Esophagus muscularis mucosa (tissue), 4 donors: ENCODE results near the gene RELT. TPM values are rescaled to one million over a fixed set of nuclear protein-coding genes. Genes with fewer than 3 reads are reported as not detected.

Source experiments
- DNase-seq: peaks from one replicate; pipeline ENCODE4 v3.0.0-alpha.2; 2017; ENCODE audit errors: extremely low spot score
- H3K27ac ChIP-seq, 4 donors: fragments of 200-600 bp; sonication (generic); replicated peaks in 1 of 4; 1 replicate in 3 of 4; 2 replicates in 1 of 4; pipeline ENCODE4 v1.5.1; 2016 to 2019; ENCODE audit warnings: mild to moderate bottlenecking in 1 of 4
- H3K27me3 ChIP-seq, 4 donors: fragments of 200-600 bp; sonication (generic); one replicate each; pipeline versions ENCODE4 v1.5.1 to v1.6.0; 2016 to 2019
- H3K36me3 ChIP-seq, 4 donors: fragments of 200-600 bp; sonication (generic); one replicate each; pipeline ENCODE4 v1.5.1; 2016 to 2019
- H3K4me1 ChIP-seq, 4 donors: fragments of 200-600 bp; sonication (generic); one replicate each; pipeline ENCODE4 v1.5.1; 2016 to 2019
- H3K4me3 ChIP-seq, 4 donors: fragments of 200-600 bp; sonication (generic); 1 replicate in 2 of 4; 2 replicates in 2 of 4; pipeline ENCODE4 v1.5.1; 2016 to 2019; ENCODE audit warnings: mild to moderate bottlenecking in 4 of 4, moderate library complexity in 1 of 4
- H3K9me3 ChIP-seq, 4 donors: fragments of 200-600 bp; sonication (generic); 1 replicate in 3 of 4; 2 replicates in 1 of 4; pipeline ENCODE4 v1.5.1; 2016 to 2019
- EP300 ChIP-seq: sonication (generic); formaldehyde crosslinking; IDR thresholded peaks from one replicate; pipeline ENCODE4 v1.6.1; 2017; ENCODE audit warnings: antibody characterized with exemption
- POLR2A ChIP-seq: fragments of 450-650 bp; IDR thresholded peaks from one replicate; pipeline ENCODE4 v1.6.1; 2017; ENCODE audit warnings: antibody characterized with exemption, moderate library complexity, mild to moderate bottlenecking, low read depth
- POLR2AphosphoS5 ChIP-seq, 2 donors: sonication (generic); formaldehyde crosslinking; IDR thresholded peaks; one replicate each; pipeline ENCODE4 v1.6.1; 2017; ENCODE audit warnings: antibody characterized with exemption in 2 of 2
- WGBS: methylation state at CpG from one replicate; pipeline ENCODE4 v1.1.5; 2018; 5-methylcytosine and 5-hydroxymethylcytosine counted together
- intact Hi-C: fragments of 100-400 bp; cut with DNase I; formaldehyde crosslinking; loops from one replicate; pipeline ENCODE4 v1.15.1; 2023
- total RNA-seq, 4 donors: library from RNA; depleted of rRNA; stranded (reverse); fragments of >200 nt; gene quantifications; one replicate each; pipeline versions ENCODE4 v1.1.0 to v1.2.1, GENCODE V29; 2016
- TF ChIP-seq, protein P1 (sequence below), 3 experiments: fragments of 200-600 bp in 2 of 3; fragments of 450-650 bp in 1 of 3; sonication (generic) in 2 of 3; IDR thresholded peaks; one replicate each; pipeline ENCODE4 v1.5.1; 2017 to 2019; ENCODE audit warnings: antibody characterized with exemption in 3 of 3, mild to moderate bottlenecking in 2 of 3, moderate library complexity in 1 of 3

RELT gene
- total RNA-seq, 4 donors from 2014 or later: 1.2 to 7.8 (median 2.2) TPM

GRCh38 chr11:73401217-73401923, 25.2 kb downstream of the RELT start:
- 81% methylated on average over 2 of the region's 3 CpGs for WGBS
- intact Hi-C loops: loop anchor here (10.0 kb wide), 1 partner anchor 223 kb away; no protein-coding TSS in a partner anchor
- H3K27ac ChIP-seq: no peak overlapping the region

GRCh38 chr11:73401924-73402833, 26.0 kb downstream of the RELT start:
- Histone ChIP-seq H3K9me3 (no peaks in the 10 kb centered on the region), H3K27ac (no peak overlapping the region), H3K4me1 (peaks cover 12 to 29% (median 18%) of the 10 kb centered on the region in 4 donors), H3K27me3 (no peaks in the 10 kb centered on the region), H3K4me3 (no peak overlapping the region), H3K36me3 (peaks cover 0 to 25% (median 20%) of the 10 kb centered on the region in 4 donors)
- WGBS: 90% methylated on average over 13 of the region's 15 CpGs
- TF ChIP-seq POLR2A: no peak
- TF ChIP-seq, protein P1, sequence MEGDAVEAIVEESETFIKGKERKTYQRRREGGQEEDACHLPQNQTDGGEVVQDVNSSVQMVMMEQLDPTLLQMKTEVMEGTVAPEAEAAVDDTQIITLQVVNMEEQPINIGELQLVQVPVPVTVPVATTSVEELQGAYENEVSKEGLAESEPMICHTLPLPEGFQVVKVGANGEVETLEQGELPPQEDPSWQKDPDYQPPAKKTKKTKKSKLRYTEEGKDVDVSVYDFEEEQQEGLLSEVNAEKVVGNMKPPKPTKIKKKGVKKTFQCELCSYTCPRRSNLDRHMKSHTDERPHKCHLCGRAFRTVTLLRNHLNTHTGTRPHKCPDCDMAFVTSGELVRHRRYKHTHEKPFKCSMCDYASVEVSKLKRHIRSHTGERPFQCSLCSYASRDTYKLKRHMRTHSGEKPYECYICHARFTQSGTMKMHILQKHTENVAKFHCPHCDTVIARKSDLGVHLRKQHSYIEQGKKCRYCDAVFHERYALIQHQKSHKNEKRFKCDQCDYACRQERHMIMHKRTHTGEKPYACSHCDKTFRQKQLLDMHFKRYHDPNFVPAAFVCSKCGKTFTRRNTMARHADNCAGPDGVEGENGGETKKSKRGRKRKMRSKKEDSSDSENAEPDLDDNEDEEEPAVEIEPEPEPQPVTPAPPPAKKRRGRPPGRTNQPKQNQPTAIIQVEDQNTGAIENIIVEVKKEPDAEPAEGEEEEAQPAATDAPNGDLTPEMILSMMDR (IDR thresholded peaks at IDR 0.05): no peak
- TF ChIP-seq POLR2AphosphoS5 (IDR thresholded peaks at IDR 0.05): no peak
- no peak for DNase-seq
- intact Hi-C loops: loop anchor here (2.0 to 10.0 kb wide), 2 partner anchors 223 to 259 kb away; no protein-coding TSS in a partner anchor

More at GRCh38 chr11:73401217-73401923, 25.2 kb downstream of the RELT start:
- no peaks in the 10 kb centered on the region for H3K9me3 ChIP-seq
- no peak for DNase-seq
- H3K36me3 ChIP-seq: peaks cover 0 to 17% (median 12%) of the 10 kb centered on the region in 4 donors
- no peaks in the 10 kb centered on the region for H3K27me3 ChIP-seq
- H3K4me3 ChIP-seq: no peak overlapping the region
- TF ChIP-seq POLR2A: no peak
- TF ChIP-seq, protein P1 (IDR thresholded peaks at IDR 0.05): no peak
- no peak for TF ChIP-seq POLR2AphosphoS5 (IDR thresholded peaks at IDR 0.05)
- TF ChIP-seq EP300: no peak
- H3K4me1 ChIP-seq: peaks cover 12 to 29% (median 18%) of the 10 kb centered on the region in 4 donors

- H3K36me3 ChIP-seq: peaks cover 0 to 31% (median 26%) of the 10 kb centered on the region in 4 donors
- 89% methylated on average over 1 of the region's 1 CpG for WGBS
- intact Hi-C loops: loop anchor here (2.0 to 10.0 kb wide), 2 partner anchors 222 to 258 kb away; no protein-coding TSS in a partner anchor
- no peak for DNase-seq
- H3K27me3 ChIP-seq: no peaks in the 10 kb centered on the region
- TF ChIP-seq EP300 (no peak), POLR2AphosphoS5 (IDR thresholded peaks at IDR 0.05) (no peak), POLR2A (no peak)
- H3K4me1 ChIP-seq: peaks cover 12 to 29% (median 18%) of the 10 kb centered on the region in 4 donors
- no peak overlapping the region for H3K27ac ChIP-seq
- no peak overlapping the region for H3K4me3 ChIP-seq
- no peaks in the 10 kb centered on the region for H3K9me3 ChIP-seq
Observed at GRCh38 chr11:73402834-73403185, 26.6 kb downstream of the RELT start.

- Histone ChIP-seq H3K4me1 (peaks cover 11 to 25% (median 15%) of the 10 kb centered on the region in 4 donors), H3K27ac (peak overlapping the region in 1 of 4 donors; percentile 61), H3K4me3 (no peak overlapping the region), H3K27me3 (no peaks in the 10 kb centered on the region), H3K36me3 (peaks cover 0 to 38% (median 30%) of the 10 kb centered on the region in 4 donors), H3K9me3 (no peaks in the 10 kb centered on the region)
- DNase-seq: no peak
- intact Hi-C loops: loop anchor here (2.0 to 10.0 kb wide), 2 partner anchors 221 to 257 kb away; no protein-coding TSS in a partner anchor
- TF ChIP-seq, protein P1 (IDR thresholded peaks at IDR 0.05): no peak
- TF ChIP-seq POLR2A: no peak
- TF ChIP-seq POLR2AphosphoS5 (IDR thresholded peaks at IDR 0.05): no peak
- TF ChIP-seq EP300: no peak
- 86% methylated on average over 5 of the region's 5 CpGs for WGBS
Observed at GRCh38 chr11:73403541-73403940, 27.3 kb downstream of the RELT start.
